H1 (cell line): ENCODE measurements around the gene ARHGAP32.

ENCODE experiments used
- BACH1 ChIP-seq: IDR thresholded peaks from 2 replicates; pipeline ENCODE4 v1.6.1; 2012; ENCODE audit warnings: low read length, improper control_type of control experiment
- BRCA1 ChIP-seq: IDR thresholded peaks from 2 replicates; pipeline ENCODE4 v1.6.1; 2012; ENCODE audit warnings: low read depth, low read length, improper control_type of control experiment
- CTCF ChIP-seq, 3 experiments: IDR thresholded peaks; 1 replicate in 2 of 3; 2 replicates in 1 of 3; pipeline versions ENCODE4 v1.5.1 to v1.6.1; 2011; ENCODE audit warnings: low read length in 3 of 3, mild to moderate bottlenecking in 3 of 3, inconsistent platforms in 2 of 3, low read depth in 1 of 3, moderate library complexity in 1 of 3; ENCODE audit not compliant: insufficient read depth in 1 of 3; ENCODE audit errors: control extremely low read depth in 1 of 3
- EP300 ChIP-seq, 2 experiments: IDR thresholded peaks; 1 replicate in 1 of 2; 2 replicates in 1 of 2; pipeline ENCODE4 v1.6.1; 2011 to 2012; ENCODE audit warnings: low read depth in 2 of 2, low read length in 2 of 2, mild to moderate bottlenecking in 2 of 2, borderline replicate concordance in 1 of 2, inconsistent platforms in 1 of 2, moderate library complexity in 1 of 2
- EZH2 ChIP-seq: fragments of 200-600 bp; sonication (generic); IDR thresholded peaks from 2 replicates; pipeline ENCODE4 v1.7.1; 2012; ENCODE audit warnings: low read depth, mild to moderate bottlenecking, moderate library complexity, low read length, inconsistent platforms; ENCODE audit not compliant: severe bottlenecking
- KDM1A ChIP-seq: fragments of 200-600, 300-600 bp; sonication (generic); IDR thresholded peaks from 2 replicates; pipeline ENCODE4 v1.7.1; 2016; ENCODE audit warnings: mild to moderate bottlenecking, low read length, borderline replicate concordance
- POLR2A ChIP-seq, 2 experiments: IDR thresholded peaks; 1 replicate in 1 of 2; 2 replicates in 1 of 2; pipeline ENCODE4 v1.6.1; 2011; ENCODE audit warnings: low read depth in 2 of 2, low read length in 2 of 2, mild to moderate bottlenecking in 2 of 2; ENCODE audit errors: control extremely low read depth in 1 of 2
- POLR2AphosphoS5 ChIP-seq: IDR thresholded peaks from 2 replicates; pipeline ENCODE4 v1.6.1; 2011; ENCODE audit warnings: low read depth, low read length
- RAD21 ChIP-seq, 2 experiments: IDR thresholded peaks in 1 of 2; conservative IDR thresholded peaks in 1 of 2; 2 replicates each; pipeline ENCODE4 v1.6.1; 2011; ENCODE audit warnings: low read depth in 2 of 2, low read length in 2 of 2, improper control_type of control experiment in 1 of 2, inconsistent platforms in 1 of 2, mild to moderate bottlenecking in 1 of 2, moderate library complexity in 1 of 2
- RFX5 ChIP-seq: IDR thresholded peaks from 2 replicates; pipeline ENCODE4 v1.6.1; 2011; ENCODE audit warnings: low read depth, low read length, improper control_type of control experiment, borderline replicate concordance
- SIN3A ChIP-seq, 2 experiments: IDR thresholded peaks in 1 of 2; conservative IDR thresholded peaks in 1 of 2; 2 replicates each; pipeline ENCODE4 v1.6.1; 2011 to 2012; ENCODE audit warnings: low read length in 2 of 2, improper control_type of control experiment in 1 of 2, low read depth in 1 of 2, mild to moderate bottlenecking in 1 of 2
- TCF12 ChIP-seq: IDR thresholded peaks from 2 replicates; pipeline ENCODE4 v1.6.1; 2011; ENCODE audit warnings: low read depth, mild to moderate bottlenecking, low read length
- USF2 ChIP-seq: IDR thresholded peaks from 2 replicates; pipeline ENCODE4 v1.6.1; 2011; ENCODE audit warnings: low read length, improper control_type of control experiment

- TF ChIP-seq KDM1A, result no peak
- no peak for TF ChIP-seq POLR2A (IDR thresholded peaks at IDR 0.05; ENCODE audit: control extremely low read depth in 1 of 2, low read depth in 2 of 2, low read length in 2 of 2)
- no peak for TF ChIP-seq EZH2
- no peak for TF ChIP-seq RFX5
- no peak for TF ChIP-seq BRCA1
- TF ChIP-seq CTCF (IDR thresholded peaks at IDR 0.05; ENCODE audit: control extremely low read depth in 1 of 3, insufficient read depth in 1 of 3, low read depth in 1 of 3, low read length in 3 of 3), result no peak
- no peak for TF ChIP-seq POLR2AphosphoS5
- TF ChIP-seq SIN3A (conservative IDR thresholded peaks at IDR 0.05 in 1 of 2, IDR thresholded peaks at IDR 0.05 in 1 of 2; ENCODE audit: low read depth in 1 of 2, low read length in 2 of 2), result no peak
- TF ChIP-seq TCF12, result no peak
- TF ChIP-seq USF2, result no peak
- TF ChIP-seq EP300 (IDR thresholded peaks at IDR 0.05; ENCODE audit: borderline replicate concordance in 1 of 2, low read depth in 2 of 2, low read length in 2 of 2), result no peak
- no peak for TF ChIP-seq RAD21 (IDR thresholded peaks at IDR 0.05 in 1 of 2, conservative IDR thresholded peaks at IDR 0.05 in 1 of 2; ENCODE audit: low read depth in 2 of 2, low read length in 2 of 2)
- TF ChIP-seq BACH1, result no peak
Measured at GRCh38 chr11:129237456-129237855, 45.3 kb upstream of the ARHGAP32 start.
